IPS-20b (cell line): ENCODE results near the gene NPAS4.
"Not testable (repeated sequence)": the region's sequence is repeated elsewhere in the genome, so short reads cannot be mapped to it uniquely, and the experiment has no call there.

Source experiments
- H3K27ac ChIP-seq: one replicate; pipeline ENCODE4 v1.5.1; 2013; ENCODE audit warnings: low read length
- H3K27me3 ChIP-seq: 2 replicates; pipeline ENCODE4 v1.6.1; 2013; ENCODE audit warnings: mild to moderate bottlenecking, low read length, inconsistent platforms; ENCODE audit not compliant: insufficient read depth
- H3K36me3 ChIP-seq: 2 replicates; pipeline ENCODE4 v1.6.1; 2013; ENCODE audit warnings: low read depth, mild to moderate bottlenecking, inconsistent platforms, low read length, moderate library complexity; ENCODE audit not compliant: insufficient read depth
- H3K4me1 ChIP-seq: 2 replicates; pipeline ENCODE4 v1.6.1; 2013; ENCODE audit warnings: mild to moderate bottlenecking, control low read depth, inconsistent platforms, low read length, moderate library complexity; ENCODE audit not compliant: insufficient read depth
- H3K4me3 ChIP-seq: 2 replicates; pipeline ENCODE4 v1.5.1; 2013; ENCODE audit warnings: mild to moderate bottlenecking, low read length, inconsistent platforms
- H3K9ac ChIP-seq: 2 replicates; pipeline ENCODE4 v1.6.1; 2013; ENCODE audit warnings: low read depth, mild to moderate bottlenecking, inconsistent platforms, low read length, moderate library complexity
- H3K9me3 ChIP-seq: 2 replicates; pipeline ENCODE4 v1.6.1; 2013; ENCODE audit warnings: mild to moderate bottlenecking, low read depth, low read length, inconsistent platforms; ENCODE audit not compliant: insufficient read depth

NPAS4 gene

DNA sequence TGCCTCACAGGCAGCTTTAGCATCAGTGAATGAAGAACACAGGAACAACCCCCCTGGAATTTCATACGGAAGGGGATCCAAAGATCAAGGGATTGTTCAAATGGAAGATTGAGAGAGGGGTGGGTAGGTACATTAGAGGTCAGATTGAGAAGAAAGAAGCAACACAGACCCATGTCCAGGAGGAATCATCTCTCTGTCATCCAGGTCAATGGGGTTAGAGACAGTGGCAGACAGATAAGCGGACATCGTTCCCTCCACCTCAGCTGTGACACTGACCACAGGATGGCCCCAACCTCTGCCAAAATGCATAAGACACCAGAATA is 1.9 kb upstream of the NPAS4 start:
- Histone ChIP-seq H3K27ac (no peak overlapping the region), H3K36me3 (0 out of 2 replicates have a peak, but pooled peaks cover 3% of the 10 kb centered on the region), H3K4me3 (no peak overlapping the region; the same call in 1 of the 2 replicates), H3K27me3 (peaks cover 34% of the 10 kb centered on the region), H3K4me1 (peaks cover 32% of the 10 kb centered on the region), H3K9ac (no peak overlapping the region), H3K9me3 (no peaks in the 10 kb centered on the region)

- no peaks in the 10 kb centered on the region for H3K9me3 ChIP-seq
- H3K27ac ChIP-seq, result no peak overlapping the region
- H3K4me3 ChIP-seq, result peak overlapping the region; percentile 68
- peaks cover 24% of the 10 kb centered on the region for H3K4me1 ChIP-seq
- H3K27me3 ChIP-seq, result peaks cover 34% of the 10 kb centered on the region
- H3K36me3 ChIP-seq, result 0 out of 2 replicates have a peak, but pooled peaks cover 5% of the 10 kb centered on the region
- H3K9ac ChIP-seq, result peak overlapping the region; percentile 63; the same call in 1 of the 2 replicates
These were observed 1.0 kb upstream of the NPAS4 start for GRCh38 chr11:66419825-66420224.

GRCh38 chr11:66421492-66422205 is 814 bp downstream of the NPAS4 start:
- Histone ChIP-seq H3K9ac (no peak overlapping the region), H3K4me1 (peaks cover 19% of the 10 kb centered on the region), H3K27ac (no peak overlapping the region), H3K27me3 (peaks cover 34% of the 10 kb centered on the region), H3K36me3 (peaks cover 5% of the 10 kb centered on the region; the same call in 1 of the 2 replicates), H3K4me3 (peak overlapping the region; percentile 68; the same call in 1 of the 2 replicates), H3K9me3 (no peaks in the 10 kb centered on the region)

DNA sequence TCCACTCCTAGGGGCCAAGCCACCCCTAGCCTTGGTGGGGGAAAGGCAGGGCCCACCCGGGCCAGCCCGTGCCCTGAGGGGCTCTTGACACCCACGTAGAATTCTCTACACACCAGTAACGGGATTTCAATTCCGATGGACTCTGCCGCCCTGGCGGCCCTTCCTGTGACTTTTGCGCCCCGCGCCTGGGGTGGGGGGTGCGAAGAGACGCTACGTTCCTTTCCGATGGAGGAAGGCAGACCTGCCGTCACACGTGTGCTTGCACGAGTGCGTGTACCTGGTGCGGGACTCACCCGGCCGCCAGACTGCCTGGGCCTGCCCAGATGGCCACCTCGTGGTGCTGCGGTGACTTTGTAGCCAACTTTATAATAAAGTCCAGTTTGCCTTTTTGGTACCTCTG is 5.5 kb downstream of the NPAS4 start:
- H3K27me3 ChIP-seq, result peaks cover 3% of the 10 kb centered on the region
- no peaks in the 10 kb centered on the region for H3K4me1 ChIP-seq
- no peak overlapping the region for H3K4me3 ChIP-seq
- H3K27ac ChIP-seq, result no peak overlapping the region
- peaks cover 5% of the 10 kb centered on the region; the same call in 1 of the 2 replicates for H3K36me3 ChIP-seq
- no peaks in the 10 kb centered on the region for H3K9me3 ChIP-seq
- H3K9ac ChIP-seq, result no peak overlapping the region

- peaks cover 13% of the 10 kb centered on the region; the same call in 1 of the 2 replicates for H3K36me3 ChIP-seq
- no peaks in the 10 kb centered on the region for H3K4me1 ChIP-seq
- no peaks in the 10 kb centered on the region for H3K9me3 ChIP-seq
- no peaks in the 10 kb centered on the region for H3K27me3 ChIP-seq
- no peak overlapping the region for H3K4me3 ChIP-seq
- H3K9ac ChIP-seq, result no peak overlapping the region
- H3K27ac ChIP-seq, result no peak overlapping the region
These were observed 8.1 kb downstream of the NPAS4 start for GRCh38 chr11:66428933-66429332.

DNA sequence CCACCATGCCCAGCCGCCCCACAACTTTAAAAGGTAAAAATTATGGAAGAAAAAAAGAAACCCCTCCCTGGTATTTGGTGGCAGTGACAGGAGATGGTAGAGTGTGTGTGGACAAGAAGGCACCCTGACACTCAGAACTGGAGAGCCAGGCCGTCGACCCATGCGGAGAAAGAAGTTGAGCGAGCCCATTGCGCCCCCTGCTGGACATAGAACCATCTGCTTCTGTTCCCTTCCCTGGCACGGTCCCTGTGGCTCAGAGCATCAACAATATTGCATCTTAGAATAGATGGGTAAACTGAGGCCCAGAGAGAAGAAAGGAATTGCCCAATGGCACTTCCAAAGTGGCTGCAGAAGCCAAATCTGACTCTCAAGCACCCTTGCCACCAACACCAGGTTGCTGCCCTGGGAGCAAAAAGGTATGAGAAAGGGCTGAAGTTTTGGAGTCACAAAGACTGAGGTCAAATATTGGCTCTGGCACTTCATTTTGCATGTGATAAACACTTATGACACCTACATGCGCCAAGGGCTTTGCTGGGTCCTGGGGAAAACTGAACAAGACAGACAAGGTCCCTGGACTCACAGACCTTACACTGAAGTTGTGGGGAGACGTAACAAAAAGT is 9.3 kb downstream of the NPAS4 start:
- peaks cover 16% of the 10 kb centered on the region; the same call in 1 of the 2 replicates for H3K36me3 ChIP-seq
- H3K4me3 ChIP-seq, result no peak overlapping the region
- H3K4me1 ChIP-seq, result no peaks in the 10 kb centered on the region
- H3K27ac ChIP-seq, result no peak overlapping the region
- H3K9me3 ChIP-seq, result no peaks in the 10 kb centered on the region
- no peaks in the 10 kb centered on the region for H3K27me3 ChIP-seq
- H3K9ac ChIP-seq, result no peak overlapping the region

DNA sequence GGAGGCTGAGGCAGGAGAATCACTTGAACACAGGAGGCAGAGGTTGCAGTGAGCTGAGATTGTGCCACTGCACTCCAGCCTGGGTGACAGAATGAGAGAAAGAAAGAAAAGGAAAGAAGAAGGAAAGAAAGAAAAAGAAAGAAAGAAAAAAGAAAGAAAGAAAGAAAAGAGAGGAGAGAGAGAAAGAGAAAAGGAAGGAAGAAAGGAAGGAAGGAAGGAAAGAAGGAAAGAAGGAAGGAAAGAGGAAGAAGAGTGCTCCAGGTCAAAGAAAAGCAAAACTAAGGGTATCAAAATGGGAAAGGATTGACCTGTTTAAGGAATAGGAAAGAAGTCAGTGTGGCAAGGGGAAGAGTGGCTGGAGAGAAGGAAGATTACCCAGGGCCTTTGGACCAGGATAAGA is 10.5 kb downstream of the NPAS4 start:
- not testable (repeated sequence) for H3K9ac ChIP-seq, H3K4me1 ChIP-seq, H3K27ac ChIP-seq, H3K27me3 ChIP-seq, H3K4me3 ChIP-seq, H3K9me3 ChIP-seq
- peaks cover 28% of the 10 kb centered on the region for H3K36me3 ChIP-seq

- not testable (repeated sequence) for H3K9ac ChIP-seq
- peaks cover 34% of the 10 kb centered on the region for H3K36me3 ChIP-seq
These were observed 11.1 kb downstream of the NPAS4 start for GRCh38 chr11:66431871-66432329.

DNA sequence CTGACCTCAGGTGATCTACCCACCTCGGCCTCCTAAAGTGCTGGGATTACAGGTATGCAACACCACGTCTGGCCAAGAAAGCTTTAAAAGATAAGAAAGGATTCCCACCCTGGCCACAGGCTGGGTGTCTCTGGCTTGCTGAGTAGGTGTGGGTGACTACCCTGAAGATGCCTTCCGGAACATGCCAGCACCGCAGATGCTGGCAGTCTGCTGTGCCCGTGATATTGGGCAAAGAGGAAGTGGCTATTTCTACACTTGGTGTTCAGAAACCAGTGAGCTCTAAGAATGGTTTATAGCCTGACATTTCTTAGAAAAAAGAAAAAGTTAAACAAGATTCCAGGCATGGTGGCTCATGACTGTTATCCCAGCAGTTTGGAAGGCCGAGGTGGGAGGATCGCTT is 11.8 kb downstream of the NPAS4 start:
- no peaks in the 10 kb centered on the region for H3K9me3 ChIP-seq
- H3K27me3 ChIP-seq, result no peaks in the 10 kb centered on the region
- no peak overlapping the region for H3K9ac ChIP-seq

More at GRCh38 chr11:66431871-66432329, 11.1 kb downstream of the NPAS4 start:
- H3K9me3 ChIP-seq, H3K4me3 ChIP-seq, H3K27ac ChIP-seq, H3K27me3 ChIP-seq, H3K4me1 ChIP-seq: not testable (repeated sequence)

DNA sequence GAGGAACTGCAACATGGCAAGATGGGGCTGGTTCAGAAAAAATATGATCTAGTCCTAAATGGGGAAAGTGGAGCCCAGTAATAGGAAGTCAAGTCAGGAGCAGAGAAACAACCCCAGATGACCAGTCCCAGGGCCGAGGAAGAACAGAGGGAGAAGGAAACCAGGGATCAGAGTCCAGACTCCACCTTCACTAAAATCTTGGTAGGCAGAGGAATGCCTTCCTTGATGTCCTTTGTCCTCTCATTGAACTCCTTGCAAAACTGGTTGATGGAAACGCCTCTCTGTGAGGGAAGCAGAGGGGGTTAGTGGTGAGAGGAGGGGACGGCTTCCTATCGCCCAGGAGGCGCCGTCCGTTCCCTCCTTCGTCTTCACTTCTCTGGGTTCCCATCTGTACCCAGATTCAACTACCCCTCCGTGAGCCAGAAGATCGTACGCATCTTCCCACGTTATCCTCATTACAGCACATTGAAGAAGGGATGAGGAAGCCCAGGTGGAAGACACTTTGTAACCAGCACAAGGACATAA is 17.2 kb downstream of the NPAS4 start:
- H3K27ac ChIP-seq, result peak overlapping the region; percentile 11
- peaks cover 32% of the 10 kb centered on the region for H3K36me3 ChIP-seq

More for the DNA sequence above, 11.8 kb downstream of the NPAS4 start:
- Histone ChIP-seq H3K36me3 (peaks cover 38% of the 10 kb centered on the region), H3K4me3 (no peak overlapping the region), H3K4me1 (no peaks in the 10 kb centered on the region), H3K27ac (no peak overlapping the region)

DNA sequence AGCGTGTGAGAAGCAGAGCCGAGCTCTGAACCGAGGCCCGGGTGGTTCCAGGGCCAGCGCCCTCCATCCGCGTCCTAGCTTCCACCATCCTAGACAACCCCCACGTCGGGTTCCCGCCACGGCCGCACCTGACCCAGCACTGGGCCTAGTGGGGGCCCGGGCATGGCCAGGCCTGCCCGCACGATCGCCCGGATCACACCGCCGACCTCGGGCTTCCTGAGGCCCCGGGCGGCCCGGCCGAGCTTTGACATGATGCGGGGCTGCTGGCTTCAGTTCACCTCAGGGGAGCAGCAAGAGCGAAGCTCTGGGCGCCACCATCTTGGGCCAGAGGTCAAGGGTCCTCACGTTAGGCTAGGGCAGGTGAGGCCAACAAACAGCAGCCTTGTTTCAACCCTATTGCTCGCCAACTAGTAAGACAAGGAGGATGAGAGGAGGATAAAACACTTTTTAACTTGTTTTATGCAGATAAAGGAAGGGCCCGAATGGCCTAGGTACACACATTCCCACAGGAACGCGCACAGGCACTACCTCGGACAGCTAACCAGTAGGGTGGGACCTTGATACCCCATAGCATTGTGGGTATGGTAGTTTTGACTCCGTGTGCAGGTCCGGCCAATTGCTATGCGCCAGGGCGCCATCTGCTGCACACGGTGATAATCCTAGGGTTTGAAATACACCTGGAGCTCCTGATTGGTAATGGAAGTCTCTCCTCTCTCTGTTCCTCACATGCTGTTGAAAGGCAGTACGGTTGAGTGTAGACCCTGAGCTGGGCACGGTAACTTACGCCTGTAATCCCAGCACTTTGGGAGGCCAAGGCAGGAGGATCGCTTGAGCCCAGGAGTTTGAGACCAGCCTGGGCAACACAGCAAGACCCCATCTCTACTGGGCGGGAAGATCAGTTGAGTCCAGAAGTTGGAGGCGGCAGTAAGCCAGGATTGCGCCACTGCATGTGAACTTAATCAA is 17.9 kb downstream of the NPAS4 start, which contains the start of gene MRPL11:
TSS of gene MRPL11 (minus strand) at position 345 of the 963 bp plus-strand sequence. CDS start at position 251, 94 bp downstream.
- peaks cover 6% of the 10 kb centered on the region; the same call in 1 of the 2 replicates for H3K9me3 ChIP-seq
- peaks cover 28% of the 10 kb centered on the region for H3K36me3 ChIP-seq
- no peaks in the 10 kb centered on the region; the same call in 1 of the 2 replicates for H3K4me1 ChIP-seq
- H3K27me3 ChIP-seq, result no peaks in the 10 kb centered on the region
- H3K27ac ChIP-seq, result peak within 1 kb of the TSS; percentile 11
- H3K9ac ChIP-seq, result peak within 1 kb of the TSS; percentile 96
- peak within 1 kb of the TSS; percentile 96 for H3K4me3 ChIP-seq

More for the DNA sequence above, 17.2 kb downstream of the NPAS4 start:
- H3K4me1 ChIP-seq, result no peaks in the 10 kb centered on the region; the same call in 1 of the 2 replicates
- no peaks in the 10 kb centered on the region; the same call in 1 of the 2 replicates for H3K9me3 ChIP-seq
- peak overlapping the region; percentile 96 for H3K9ac ChIP-seq
- peak overlapping the region; percentile 96 for H3K4me3 ChIP-seq
- H3K27me3 ChIP-seq, result no peaks in the 10 kb centered on the region
